ENCODE results near the gene KCNIP4.

KCNIP4 gene

DNA sequence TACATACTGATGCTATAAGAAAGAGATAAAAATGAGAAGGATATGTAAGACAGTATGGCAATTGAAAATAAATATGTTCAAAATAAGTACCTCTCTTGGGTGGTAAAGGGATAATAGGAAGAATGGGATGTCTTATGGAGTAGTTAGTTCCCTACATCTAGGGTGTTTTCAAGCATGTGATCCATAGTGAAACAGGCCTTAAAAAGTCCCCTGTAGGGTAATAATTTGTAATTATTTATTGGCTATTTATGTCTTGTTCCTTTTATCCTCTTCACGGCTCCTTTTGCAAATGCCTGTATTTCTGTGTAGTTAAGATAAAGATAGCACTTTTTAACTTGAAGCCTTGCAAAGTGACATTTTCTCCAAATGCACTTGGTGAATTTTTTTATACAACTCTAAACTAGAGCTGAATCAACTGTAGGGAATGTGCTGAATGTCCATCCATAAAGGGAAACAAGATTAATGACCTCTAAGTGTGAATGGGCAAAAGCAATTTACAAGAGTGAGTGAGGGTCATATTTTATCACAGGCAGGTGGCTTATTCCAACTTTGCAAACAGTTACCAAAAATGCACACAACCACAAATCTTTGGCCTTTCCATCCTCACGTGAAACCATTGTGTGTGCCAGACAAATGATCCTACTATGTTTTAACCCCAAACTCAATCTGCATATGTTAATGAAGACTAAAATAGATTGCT is 299.0 kb downstream of the KCNIP4 start:
- TF ChIP-seq ZNF274 (IDR thresholded peaks at IDR 0.05; ENCODE audit: low read depth, low read length) (no peak), YY1 (IDR thresholded peaks at IDR 0.05; ENCODE audit: insufficient read depth, insufficient read length) (no peak)
- no peak for DNase-seq (ENCODE audit: low read depth, low spot score)

DNA sequence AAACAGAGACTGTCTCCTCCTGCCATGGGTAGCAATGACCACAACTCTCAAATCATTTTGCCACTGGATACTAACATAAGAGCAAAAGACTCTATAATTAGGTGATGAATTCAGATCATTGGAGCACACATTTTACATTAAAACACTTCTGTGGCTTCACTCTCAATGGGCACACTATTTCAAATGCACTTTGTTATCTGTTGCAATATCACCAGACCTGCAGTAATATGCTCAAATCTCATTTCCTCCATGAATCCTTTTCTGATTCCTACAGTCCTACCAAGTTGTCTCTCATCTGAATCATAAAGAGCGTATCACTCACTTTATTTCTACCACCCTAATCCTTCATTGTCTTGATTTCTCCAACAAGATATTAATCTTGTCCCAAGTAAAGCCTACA is 302.8 kb downstream of the KCNIP4 start:
- Histone ChIP-seq H3K4me3 (ENCODE audit: insufficient read length, low read depth) (no peak overlapping the region), H3K9me3 (ENCODE audit: insufficient read depth, low read length) (no peaks in the 10 kb centered on the region), H3K4me1 (ENCODE audit: insufficient read depth, insufficient read length) (no peaks in the 10 kb centered on the region), H3K27me3 (ENCODE audit: insufficient read depth, insufficient read length) (no peaks in the 10 kb centered on the region), H3K36me3 (ENCODE audit: insufficient read depth, insufficient read length, low read length) (no peaks in the 10 kb centered on the region), H3K9ac (ENCODE audit: insufficient read length, low read depth) (no peak overlapping the region)
- TF ChIP-seq YY1 (IDR thresholded peaks at IDR 0.05; ENCODE audit: insufficient read depth, insufficient read length) (no peak), SUZ12 (IDR thresholded peaks at IDR 0.05; ENCODE audit: extremely low read depth, insufficient read depth, insufficient read length) (no peak), ZNF274 (IDR thresholded peaks at IDR 0.05; ENCODE audit: low read depth, low read length) (no peak)
- no peak for DNase-seq (ENCODE audit: low read depth, low spot score)

More for the DNA sequence above, 299.0 kb downstream of the KCNIP4 start:
- Histone ChIP-seq H3K4me1 (ENCODE audit: insufficient read depth, insufficient read length) (no peaks in the 10 kb centered on the region), H3K4me3 (ENCODE audit: insufficient read length, low read depth) (no peak overlapping the region), H3K9ac (ENCODE audit: insufficient read length, low read depth) (no peak overlapping the region), H3K9me3 (ENCODE audit: insufficient read depth, low read length) (no peaks in the 10 kb centered on the region), H3K36me3 (ENCODE audit: insufficient read depth, insufficient read length, low read length) (no peaks in the 10 kb centered on the region), H3K27me3 (ENCODE audit: insufficient read depth, insufficient read length) (no peaks in the 10 kb centered on the region)

DNA sequence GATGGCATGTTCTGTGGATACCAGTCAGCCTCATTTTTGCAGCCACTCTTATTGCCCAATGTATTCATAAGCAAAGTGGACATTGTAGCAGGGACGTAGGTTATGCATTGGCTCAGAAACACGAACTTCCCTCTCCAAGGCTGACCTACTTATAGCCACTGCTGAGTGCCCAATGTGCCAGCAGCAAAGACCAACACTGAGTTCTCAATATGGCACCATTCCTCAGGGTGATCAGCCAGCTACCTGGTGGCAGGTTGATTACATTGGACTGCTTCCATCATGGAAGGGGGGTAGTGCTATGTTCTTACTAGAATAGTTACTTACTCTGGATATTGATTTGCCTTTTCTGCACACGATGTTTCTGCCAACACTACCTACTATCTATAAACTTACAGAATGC is 306.9 kb downstream of the KCNIP4 start:
- no peaks in the 10 kb centered on the region for H3K27me3 ChIP-seq (ENCODE audit: insufficient read depth, insufficient read length)
- no peak overlapping the region for H3K9ac ChIP-seq (ENCODE audit: insufficient read length, low read depth)
- no peak overlapping the region for H3K4me3 ChIP-seq (ENCODE audit: insufficient read length, low read depth)
- no peaks in the 10 kb centered on the region for H3K9me3 ChIP-seq (ENCODE audit: insufficient read depth, low read length)
- no peaks in the 10 kb centered on the region for H3K4me1 ChIP-seq (ENCODE audit: insufficient read depth, insufficient read length)
- no peak for DNase-seq (ENCODE audit: low read depth, low spot score)
- TF ChIP-seq ZNF274 (IDR thresholded peaks at IDR 0.05; ENCODE audit: low read depth, low read length) = no peak
- TF ChIP-seq SUZ12 (IDR thresholded peaks at IDR 0.05; ENCODE audit: extremely low read depth, insufficient read depth, insufficient read length) = no peak
- TF ChIP-seq YY1 (IDR thresholded peaks at IDR 0.05; ENCODE audit: insufficient read depth, insufficient read length) = no peak
- no peaks in the 10 kb centered on the region for H3K36me3 ChIP-seq (ENCODE audit: insufficient read depth, insufficient read length, low read length)

DNA sequence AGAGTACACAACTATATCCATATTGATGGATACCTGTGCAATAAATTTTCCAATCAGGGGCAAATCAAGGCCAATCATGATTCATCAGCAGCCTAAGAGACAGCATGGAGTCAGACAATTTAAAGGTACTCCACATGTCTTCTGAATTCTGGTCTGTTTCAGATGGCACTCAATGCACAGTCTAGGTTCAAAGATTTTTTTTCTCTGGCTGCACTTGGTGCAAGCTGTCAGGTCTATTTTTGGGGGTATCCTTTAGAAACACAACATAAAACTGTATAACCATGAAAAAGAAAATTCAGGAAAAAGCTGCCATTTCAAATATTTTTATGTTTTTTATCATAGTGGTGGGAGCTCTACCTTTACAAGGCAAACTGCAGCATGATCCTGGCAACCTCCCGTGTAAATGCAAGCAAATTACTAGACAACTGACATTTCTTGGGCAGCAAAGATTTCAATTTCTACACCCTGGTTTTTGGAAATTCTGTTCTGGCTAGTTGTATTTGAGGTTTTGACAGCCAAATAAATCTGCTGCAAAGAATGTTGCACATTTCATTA is 310.3 kb downstream of the KCNIP4 start:
- Histone ChIP-seq H3K36me3 (ENCODE audit: insufficient read depth, insufficient read length, low read length) (no peaks in the 10 kb centered on the region), H3K27me3 (ENCODE audit: insufficient read depth, insufficient read length) (no peaks in the 10 kb centered on the region), H3K4me1 (ENCODE audit: insufficient read depth, insufficient read length) (no peaks in the 10 kb centered on the region), H3K4me3 (ENCODE audit: insufficient read length, low read depth) (no peak overlapping the region), H3K9me3 (ENCODE audit: insufficient read depth, low read length) (no peaks in the 10 kb centered on the region), H3K9ac (ENCODE audit: insufficient read length, low read depth) (no peak overlapping the region)
- no peak for DNase-seq (ENCODE audit: low read depth, low spot score)
- TF ChIP-seq YY1 (IDR thresholded peaks at IDR 0.05; ENCODE audit: insufficient read depth, insufficient read length) (no peak), ZNF274 (IDR thresholded peaks at IDR 0.05; ENCODE audit: low read depth, low read length) (no peak), SUZ12 (IDR thresholded peaks at IDR 0.05; ENCODE audit: extremely low read depth, insufficient read depth, insufficient read length) (no peak)

DNA sequence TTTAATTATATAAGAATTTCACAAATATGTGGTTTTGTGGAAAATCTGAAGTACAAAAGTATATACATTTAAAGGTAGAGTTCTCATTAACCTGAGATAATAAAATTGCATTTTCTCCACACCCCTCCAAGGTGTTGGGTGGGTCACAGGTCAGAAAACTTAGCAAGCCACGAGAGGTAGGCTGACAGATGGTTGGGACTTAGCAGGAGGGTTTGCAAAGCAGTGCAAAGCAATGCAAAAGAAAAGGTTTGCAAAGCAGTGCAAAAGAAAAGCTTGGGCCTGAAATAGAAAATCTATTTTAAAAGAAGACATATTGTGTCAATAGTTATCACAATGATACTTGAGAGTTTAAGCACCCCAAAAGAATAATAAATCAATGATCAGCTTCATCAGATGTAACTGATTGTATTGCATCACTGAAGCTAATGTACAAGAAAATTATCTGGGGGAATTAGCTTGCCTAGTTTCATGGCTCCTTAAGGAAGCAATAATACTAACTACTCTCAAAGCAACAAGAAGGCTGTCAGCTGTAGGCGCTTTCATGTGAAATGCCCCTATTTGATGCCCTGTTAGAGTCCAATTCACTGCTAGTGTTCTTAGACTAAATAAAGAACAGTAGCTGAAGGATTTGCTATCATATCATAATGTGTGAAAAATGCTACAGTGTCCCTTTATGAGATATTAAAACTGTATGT is 319.5 kb downstream of the KCNIP4 start:
- H3K36me3 ChIP-seq (ENCODE audit: insufficient read depth, insufficient read length, low read length) = no peaks in the 10 kb centered on the region
- H3K4me1 ChIP-seq (ENCODE audit: insufficient read depth, insufficient read length) = no peaks in the 10 kb centered on the region
- no peaks in the 10 kb centered on the region for H3K9me3 ChIP-seq (ENCODE audit: insufficient read depth, low read length)
- no peak overlapping the region for H3K4me3 ChIP-seq (ENCODE audit: insufficient read length, low read depth)
- TF ChIP-seq SUZ12 (IDR thresholded peaks at IDR 0.05; ENCODE audit: extremely low read depth, insufficient read depth, insufficient read length) (no peak), ZNF274 (IDR thresholded peaks at IDR 0.05; ENCODE audit: low read depth, low read length) (no peak), YY1 (IDR thresholded peaks at IDR 0.05; ENCODE audit: insufficient read depth, insufficient read length) (no peak)
- no peaks in the 10 kb centered on the region for H3K27me3 ChIP-seq (ENCODE audit: insufficient read depth, insufficient read length)
- DNase-seq (ENCODE audit: low read depth, low spot score) = no peak
- no peak overlapping the region for H3K9ac ChIP-seq (ENCODE audit: insufficient read length, low read depth)

DNA sequence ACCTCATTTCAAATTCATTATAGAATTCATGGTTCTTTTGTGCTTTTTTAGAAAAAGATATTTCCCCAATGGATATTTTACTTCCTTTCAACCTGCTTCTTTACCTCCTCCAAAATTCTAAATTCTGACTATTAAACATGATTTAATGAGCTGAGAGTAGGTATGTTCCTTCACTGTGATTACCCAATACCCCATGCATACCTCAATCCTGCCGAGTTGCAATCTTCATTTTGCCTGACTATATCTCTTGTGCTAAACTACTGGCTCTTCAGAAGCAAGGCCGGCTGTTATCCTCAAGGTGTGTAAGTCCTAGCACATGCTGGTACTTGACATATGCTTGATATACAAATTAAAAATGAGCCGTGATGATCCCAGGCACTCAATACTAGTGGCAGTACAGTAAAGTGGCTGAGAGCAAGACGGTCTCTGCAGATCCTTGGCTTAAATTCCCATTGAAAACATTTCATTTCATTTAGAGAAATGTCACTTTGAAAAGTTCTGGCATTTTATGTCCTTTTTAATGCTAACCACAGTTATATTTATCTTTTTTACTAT is 320.4 kb downstream of the KCNIP4 start:
- TF ChIP-seq SUZ12 (IDR thresholded peaks at IDR 0.05; ENCODE audit: extremely low read depth, insufficient read depth, insufficient read length) = no peak
- no peak for TF ChIP-seq YY1 (IDR thresholded peaks at IDR 0.05; ENCODE audit: insufficient read depth, insufficient read length)
- no peak for TF ChIP-seq ZNF274 (IDR thresholded peaks at IDR 0.05; ENCODE audit: low read depth, low read length)
- no peak for DNase-seq (ENCODE audit: low read depth, low spot score)
- no peak overlapping the region for H3K4me3 ChIP-seq (ENCODE audit: insufficient read length, low read depth)
- no peaks in the 10 kb centered on the region for H3K27me3 ChIP-seq (ENCODE audit: insufficient read depth, insufficient read length)
- no peaks in the 10 kb centered on the region for H3K36me3 ChIP-seq (ENCODE audit: insufficient read depth, insufficient read length, low read length)
- H3K9ac ChIP-seq (ENCODE audit: insufficient read length, low read depth) = no peak overlapping the region
- H3K9me3 ChIP-seq (ENCODE audit: insufficient read depth, low read length) = no peaks in the 10 kb centered on the region
- no peaks in the 10 kb centered on the region for H3K4me1 ChIP-seq (ENCODE audit: insufficient read depth, insufficient read length)

DNA sequence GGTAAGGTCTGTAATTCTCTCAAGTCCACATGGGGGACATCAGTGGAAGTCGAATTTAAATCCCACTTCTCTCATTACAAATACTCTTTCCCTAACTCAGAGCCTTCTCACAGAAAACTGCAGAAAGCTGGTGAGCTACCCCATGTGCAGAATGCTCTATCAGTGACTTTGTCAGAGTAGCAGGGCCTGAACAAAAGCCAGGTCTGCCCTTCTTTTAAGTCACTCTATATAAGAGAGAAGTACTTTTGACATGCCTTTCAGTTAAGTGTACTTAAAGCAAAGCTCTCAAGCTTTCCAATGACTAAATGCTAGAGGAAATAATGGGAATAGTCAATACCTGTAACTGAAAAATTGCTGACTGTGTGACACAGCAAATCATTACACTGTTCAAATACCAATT is 323.1 kb downstream of the KCNIP4 start:
- DNase-seq (ENCODE audit: low read depth, low spot score) = no peak

More for the DNA sequence above, 323.1 kb downstream of the KCNIP4 start:
- Histone ChIP-seq H3K4me3 (ENCODE audit: insufficient read length, low read depth) (no peak overlapping the region), H3K9ac (ENCODE audit: insufficient read length, low read depth) (no peak overlapping the region), H3K9me3 (ENCODE audit: insufficient read depth, low read length) (no peaks in the 10 kb centered on the region), H3K27me3 (ENCODE audit: insufficient read depth, insufficient read length) (no peaks in the 10 kb centered on the region), H3K36me3 (ENCODE audit: insufficient read depth, insufficient read length, low read length) (no peaks in the 10 kb centered on the region), H3K4me1 (ENCODE audit: insufficient read depth, insufficient read length) (no peaks in the 10 kb centered on the region)
- TF ChIP-seq YY1 (IDR thresholded peaks at IDR 0.05; ENCODE audit: insufficient read depth, insufficient read length) (no peak), ZNF274 (IDR thresholded peaks at IDR 0.05; ENCODE audit: low read depth, low read length) (no peak), SUZ12 (IDR thresholded peaks at IDR 0.05; ENCODE audit: extremely low read depth, insufficient read depth, insufficient read length) (no peak)
